Erythroblast (primary cell): ENCODE results near the gene RILP.

Experiments
- GATA1 ChIP-seq: IDR thresholded peaks from 2 replicates; pipeline ENCODE4 v1.6.1; 2011; ENCODE audit warnings: low read depth, mild to moderate bottlenecking, control low read depth, low read length, moderate library complexity
- POLR2A ChIP-seq: IDR thresholded peaks from 2 replicates; pipeline ENCODE4 v1.6.1; 2011; ENCODE audit warnings: mild to moderate bottlenecking, low read length

DNA sequence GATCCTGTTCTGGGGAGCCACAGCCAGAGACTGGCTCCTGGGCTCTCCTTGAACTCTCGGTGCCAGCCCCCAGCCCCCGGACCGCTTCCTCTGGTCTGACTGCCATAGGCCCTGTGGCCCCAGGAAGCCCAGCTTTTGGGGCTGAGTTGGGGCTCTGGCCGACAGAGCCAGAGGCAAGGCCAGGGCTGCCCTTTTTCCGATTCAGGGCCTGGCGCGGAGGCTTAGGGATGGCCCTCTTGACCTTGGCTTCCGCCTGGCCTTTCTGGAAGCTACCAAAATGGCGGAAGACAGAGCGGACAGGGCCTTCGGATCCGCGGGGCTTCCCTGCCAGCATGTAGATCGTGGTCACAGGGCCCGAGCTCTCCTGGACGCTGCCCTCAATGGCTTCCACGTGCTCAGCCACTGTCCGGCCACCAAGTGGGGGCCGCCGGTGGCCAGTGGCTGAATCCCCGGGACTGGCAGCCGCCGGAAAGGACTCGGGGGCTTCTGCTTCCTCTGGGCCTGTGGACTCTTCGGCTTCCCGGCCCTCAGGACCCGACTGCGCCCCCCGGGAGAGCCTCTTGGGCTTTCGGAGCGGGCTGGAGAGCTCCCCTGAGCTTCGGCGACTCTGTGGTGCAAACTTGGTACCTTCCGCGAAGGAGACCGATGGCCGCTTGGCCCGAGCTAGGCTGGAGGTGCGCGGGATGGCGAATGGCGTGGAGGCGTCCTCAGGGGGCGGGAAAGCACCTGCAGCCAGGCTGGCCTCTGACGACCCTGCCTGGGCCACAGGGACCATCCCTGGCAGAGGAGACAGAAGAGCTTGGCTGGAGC, 14.6 kb downstream of the RILP start:
- no peak for TF ChIP-seq POLR2A
- TF ChIP-seq GATA1: no peak
